HepG2 (cell line): Measurements from ENCODE around the gene SEPTIN10.
A peak's percentile ranks its signal among the peaks of the same experiment; 100 is the strongest.

Source experiments
- CTCF ChIP-seq: sonication (generic); formaldehyde crosslinking; IDR thresholded peaks from 2 replicates; pipeline ENCODE4 v1.5.0; 2020; ENCODE audit warnings: mild to moderate bottlenecking, missing genetic modification reagents, moderate library complexity
- MTA3 ChIP-seq: sonication (generic); formaldehyde crosslinking; IDR thresholded peaks from 2 replicates; pipeline ENCODE4 v1.4.0; 2020; ENCODE audit warnings: missing genetic modification reagents
- POLR2G ChIP-seq: fragments of 200-400 bp; formaldehyde crosslinking; IDR thresholded peaks from 2 replicates; pipeline ENCODE4 v1.6.1; 2018; ENCODE audit warnings: mild to moderate bottlenecking, low read depth, low read length, moderate library complexity
- PRDM10 ChIP-seq: sonication (generic); formaldehyde crosslinking; IDR thresholded peaks from 2 replicates; pipeline ENCODE4 v1.4.0; 2020; ENCODE audit warnings: low read depth, missing genetic modification reagents
- RAD21 ChIP-seq: fragments of 450-650 bp; formaldehyde crosslinking; IDR thresholded peaks from 2 replicates; pipeline ENCODE4 v1.5.0; 2020; ENCODE audit warnings: mild to moderate bottlenecking
- RFX5 ChIP-seq: IDR thresholded peaks from 2 replicates; pipeline ENCODE4 v1.6.1; 2011; ENCODE audit warnings: low read depth, low read length, improper control_type of control experiment
- TP53 ChIP-seq: sonication (generic); formaldehyde crosslinking; conservative IDR thresholded peaks from 2 replicates; pipeline ENCODE4 v1.4.0; 2020; ENCODE audit warnings: missing genetic modification reagents
- ZBTB10 ChIP-seq: sonication (generic); formaldehyde crosslinking; IDR thresholded peaks from 2 replicates; pipeline ENCODE4 v1.4.0; 2020; ENCODE audit warnings: missing genetic modification reagents, borderline replicate concordance
- ZGPAT ChIP-seq: IDR thresholded peaks from 2 replicates; pipeline ENCODE4 v1.6.1; 2016; ENCODE audit warnings: mild to moderate bottlenecking
- ZNF121 ChIP-seq: sonication (generic); formaldehyde crosslinking; IDR thresholded peaks from 2 replicates; pipeline ENCODE4 v1.5.0; 2020; ENCODE audit warnings: mild to moderate bottlenecking, missing genetic modification reagents
- ZNF619 ChIP-seq: sonication (generic); formaldehyde crosslinking; IDR thresholded peaks from 2 replicates; pipeline ENCODE4 v1.4.0; 2020; ENCODE audit warnings: mild to moderate bottlenecking, missing genetic modification reagents
- ZNF790 ChIP-seq: sonication (generic); formaldehyde crosslinking; IDR thresholded peaks from 2 replicates; pipeline ENCODE4 v1.8.0; 2022; ENCODE audit warnings: missing genetic modification reagents, mild to moderate bottlenecking, borderline replicate concordance

GRCh38 chr2:109647636-109648035 is 33.9 kb upstream of the SEPTIN10 start:
- TF ChIP-seq MTA3 (CRISPR knock-in tag) = no peak
- TF ChIP-seq TP53 (CRISPR knock-in tag) = no peak
- TF ChIP-seq RFX5 = no peak
- TF ChIP-seq ZNF619 = 0 out of 2 replicates have a peak, but pooled peaks have one; percentile 36
- TF ChIP-seq ZNF121 = no peak
- TF ChIP-seq RAD21 (CRISPR knock-in tag) = no peak
- TF ChIP-seq PRDM10 (CRISPR knock-in tag) = no peak
- no peak for TF ChIP-seq CTCF (CRISPR knock-in tag)
- TF ChIP-seq ZBTB10 (CRISPR knock-in tag) = no peak
- no peak for TF ChIP-seq ZGPAT
- no peak for TF ChIP-seq ZNF790 (CRISPR knock-in tag)
- no peak for TF ChIP-seq POLR2G
